Activated T-helper 17 cell treated with anti-CD3 and anti-CD28 coated beads, Interleukin-2, amount 50 U/mL, for 72 hours (primary cell): Measurements from ENCODE around the gene PLD6. TPM values are rescaled to one million over a fixed set of nuclear protein-coding genes. Genes with fewer than 3 reads are reported as not detected.

ENCODE experiments used
- ATAC-seq: fragments of 150-1000 bp; cut with Tn5 transposase; replicated peaks from 2 replicates; pipeline ENCODE4 v1.10.0; 2021; ENCODE audit warnings: mild to moderate bottlenecking, moderate library complexity
- H3K27ac Mint-ChIP-seq: one replicate; pipeline ENCODE4 v1.8.0; 2022; ENCODE audit warnings: mixed read lengths
- H3K27me3 Mint-ChIP-seq: one replicate; pipeline ENCODE4 v1.8.0; 2022; ENCODE audit warnings: mixed read lengths
- H3K36me3 Mint-ChIP-seq: one replicate; pipeline ENCODE4 v1.8.0; 2022; ENCODE audit warnings: low read depth, mild to moderate bottlenecking, mixed read lengths
- H3K4me1 Mint-ChIP-seq: one replicate; pipeline ENCODE4 v1.8.0; 2022; ENCODE audit warnings: mixed read lengths
- H3K4me3 Mint-ChIP-seq: one replicate; pipeline ENCODE4 v1.8.0; 2022; ENCODE audit warnings: mild to moderate bottlenecking, mixed read lengths
- H3K9me3 Mint-ChIP-seq: one replicate; pipeline ENCODE4 v1.8.0; 2022; ENCODE audit warnings: mixed read lengths
- total RNA-seq, 2 donors: library from RNA; stranded (reverse); gene quantifications; one replicate each; pipeline ENCODE4 v1.2.3, GENCODE V29; 2022

Gene PLD6
- total RNA-seq, 2 donors from 2014 or later = 20.6 to 24.5 TPM

DNA sequence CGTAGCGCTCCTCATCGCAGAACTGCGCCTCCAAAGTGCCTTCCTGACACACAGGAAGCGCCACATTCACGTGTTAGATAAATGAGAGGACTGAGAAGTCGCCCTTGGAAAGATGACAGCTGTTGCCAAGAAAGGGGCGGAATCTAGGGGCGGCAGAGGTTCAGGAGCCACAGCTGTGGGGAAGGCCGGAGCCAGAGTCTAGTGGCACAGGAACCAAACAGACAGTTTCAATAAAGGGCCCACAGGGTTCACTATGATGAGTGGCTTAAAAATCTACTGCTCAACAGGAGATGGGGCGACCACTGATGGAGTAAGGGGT is 26.1 kb upstream of the PLD6 start:
- Mint-ChIP-seq H3K9me3 (no peaks in the 10 kb centered on the region), H3K4me3 (no peak overlapping the region), H3K4me1 (peaks cover 13% of the 10 kb centered on the region), H3K27me3 (no peaks in the 10 kb centered on the region), H3K27ac (no peak overlapping the region), H3K36me3 (peaks cover 60% of the 10 kb centered on the region)
- no peak for ATAC-seq

DNA sequence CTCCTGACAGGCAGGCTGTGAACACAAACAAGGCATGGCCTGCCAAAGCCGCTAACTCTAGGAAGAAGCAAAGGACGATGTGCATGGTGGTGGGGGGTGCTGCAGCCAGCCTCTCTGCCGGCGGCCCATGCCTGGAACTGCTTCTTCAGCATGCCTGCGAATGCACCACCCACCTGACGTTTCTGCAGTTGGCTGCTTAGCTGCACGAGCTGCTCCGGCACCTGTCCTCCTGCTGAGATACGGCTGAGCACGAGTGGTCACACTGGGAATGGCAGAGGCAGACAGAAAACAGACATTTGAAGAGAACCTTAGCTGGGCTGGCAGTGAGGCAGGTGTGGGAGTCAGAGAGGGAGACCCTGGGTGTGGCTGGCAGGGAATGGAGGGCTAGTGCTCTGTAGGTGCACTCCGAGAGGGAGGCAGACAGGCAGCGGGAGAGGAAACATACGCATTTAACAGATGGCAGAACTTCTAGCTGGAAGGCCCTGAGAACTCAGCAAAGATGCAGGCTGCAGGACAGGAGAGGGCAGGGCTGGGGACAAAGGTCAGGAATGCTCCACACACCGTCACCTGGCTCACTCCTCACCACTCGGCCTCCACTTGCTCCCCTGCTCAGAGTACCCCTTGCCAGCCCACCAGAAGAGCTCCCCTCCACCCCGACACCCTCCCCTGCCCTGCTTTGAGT is 25.6 kb upstream of the PLD6 start:
- no peak overlapping the region for H3K4me3 Mint-ChIP-seq

DNA sequence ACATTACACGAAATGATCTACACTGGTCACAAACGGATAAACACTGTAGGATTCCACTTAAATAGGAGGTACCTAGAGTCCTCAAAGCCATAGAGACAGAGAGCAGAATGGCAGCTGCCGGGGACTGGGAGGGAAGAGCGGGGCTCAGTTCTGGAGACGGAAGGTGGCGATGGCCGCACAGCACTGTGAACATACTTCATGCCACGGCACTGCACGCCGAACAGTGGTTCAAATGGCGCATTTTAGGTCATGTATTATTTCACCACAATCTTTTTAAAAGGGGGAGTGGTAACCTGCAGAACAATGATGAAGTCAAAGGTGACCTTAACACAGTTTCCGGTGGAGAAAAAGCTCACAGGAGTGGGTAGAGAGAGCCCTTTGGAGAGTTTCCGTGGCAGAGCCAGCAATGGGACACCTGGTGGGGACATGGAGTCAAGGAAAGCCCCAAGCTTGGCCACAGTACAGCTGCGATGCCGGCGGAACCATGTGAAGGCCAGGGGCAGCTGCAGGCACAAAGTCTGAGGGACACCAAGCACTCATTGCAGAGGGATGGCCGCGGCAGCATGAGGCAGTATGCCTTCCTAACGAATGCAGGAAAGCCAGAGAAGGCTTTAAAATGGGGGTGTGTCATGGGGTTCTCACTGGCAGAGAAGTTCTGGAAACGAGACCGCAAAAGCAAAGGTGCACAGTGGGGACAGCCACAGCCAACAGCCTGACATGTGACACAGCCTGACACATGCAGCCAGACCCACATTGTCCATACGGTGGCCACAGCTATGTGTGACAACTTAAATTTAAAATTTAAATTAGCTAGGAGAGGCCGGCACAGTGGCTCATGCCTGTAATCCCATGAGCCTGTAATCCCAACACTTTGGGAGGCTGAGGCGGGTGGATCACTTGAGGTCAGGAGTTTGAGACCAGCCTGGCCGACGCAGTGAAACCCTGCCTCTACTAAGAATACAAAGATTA is 23.6 kb upstream of the PLD6 start:
- H3K9me3 Mint-ChIP-seq = no peaks in the 10 kb centered on the region
- ATAC-seq = no peak
- H3K36me3 Mint-ChIP-seq = peaks cover 82% of the 10 kb centered on the region
- H3K27me3 Mint-ChIP-seq = no peaks in the 10 kb centered on the region
- no peaks in the 10 kb centered on the region for H3K4me1 Mint-ChIP-seq
- H3K4me3 Mint-ChIP-seq = no peak overlapping the region
- H3K27ac Mint-ChIP-seq = no peak overlapping the region

More for the DNA sequence above, 25.6 kb upstream of the PLD6 start:
- Mint-ChIP-seq H3K36me3 (peaks cover 61% of the 10 kb centered on the region), H3K9me3 (no peaks in the 10 kb centered on the region), H3K4me1 (peaks cover 13% of the 10 kb centered on the region), H3K27me3 (no peaks in the 10 kb centered on the region), H3K27ac (no peak overlapping the region)
- ATAC-seq = no peak

DNA sequence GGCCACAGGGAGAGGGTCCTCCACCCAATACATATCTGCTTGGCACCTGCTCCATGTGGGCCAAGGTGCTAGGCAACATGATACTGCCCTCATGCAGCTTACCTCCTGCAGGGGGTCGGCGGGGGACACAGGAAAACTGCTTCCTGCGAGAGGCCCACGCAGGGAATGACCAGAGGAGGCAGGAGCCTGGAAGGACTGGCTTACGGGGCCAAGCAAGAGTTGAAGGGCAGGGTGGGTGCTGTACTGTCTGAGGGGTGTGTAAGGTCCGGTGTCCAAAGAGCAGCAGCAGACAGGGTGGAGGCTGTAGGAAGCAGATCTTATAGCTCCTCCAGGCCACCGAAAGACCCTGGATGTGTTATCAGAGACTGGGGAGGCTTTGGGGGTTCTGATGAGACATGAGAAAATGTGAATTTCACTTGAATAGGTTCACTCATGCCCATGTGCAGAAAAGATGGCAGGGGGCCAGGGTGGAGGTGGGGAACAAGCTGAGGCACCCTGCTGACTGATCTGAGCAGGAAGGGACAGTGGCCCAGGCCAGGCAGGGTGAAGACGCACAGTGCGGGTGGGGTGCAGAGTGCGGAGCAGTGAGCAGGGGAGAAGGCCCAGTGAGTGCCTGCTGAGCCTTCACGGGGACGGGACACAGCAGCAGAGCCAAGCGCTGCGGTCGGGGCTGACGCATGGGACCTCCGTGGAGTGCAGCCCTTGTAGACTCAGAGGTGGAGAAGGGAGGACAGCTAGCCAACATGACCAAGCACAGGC is 22.6 kb upstream of the PLD6 start:
- Mint-ChIP-seq H3K4me1 (no peaks in the 10 kb centered on the region), H3K27ac (no peak overlapping the region), H3K27me3 (no peaks in the 10 kb centered on the region), H3K9me3 (no peaks in the 10 kb centered on the region), H3K36me3 (peaks cover 92% of the 10 kb centered on the region), H3K4me3 (no peak overlapping the region)
- no peak for ATAC-seq

DNA sequence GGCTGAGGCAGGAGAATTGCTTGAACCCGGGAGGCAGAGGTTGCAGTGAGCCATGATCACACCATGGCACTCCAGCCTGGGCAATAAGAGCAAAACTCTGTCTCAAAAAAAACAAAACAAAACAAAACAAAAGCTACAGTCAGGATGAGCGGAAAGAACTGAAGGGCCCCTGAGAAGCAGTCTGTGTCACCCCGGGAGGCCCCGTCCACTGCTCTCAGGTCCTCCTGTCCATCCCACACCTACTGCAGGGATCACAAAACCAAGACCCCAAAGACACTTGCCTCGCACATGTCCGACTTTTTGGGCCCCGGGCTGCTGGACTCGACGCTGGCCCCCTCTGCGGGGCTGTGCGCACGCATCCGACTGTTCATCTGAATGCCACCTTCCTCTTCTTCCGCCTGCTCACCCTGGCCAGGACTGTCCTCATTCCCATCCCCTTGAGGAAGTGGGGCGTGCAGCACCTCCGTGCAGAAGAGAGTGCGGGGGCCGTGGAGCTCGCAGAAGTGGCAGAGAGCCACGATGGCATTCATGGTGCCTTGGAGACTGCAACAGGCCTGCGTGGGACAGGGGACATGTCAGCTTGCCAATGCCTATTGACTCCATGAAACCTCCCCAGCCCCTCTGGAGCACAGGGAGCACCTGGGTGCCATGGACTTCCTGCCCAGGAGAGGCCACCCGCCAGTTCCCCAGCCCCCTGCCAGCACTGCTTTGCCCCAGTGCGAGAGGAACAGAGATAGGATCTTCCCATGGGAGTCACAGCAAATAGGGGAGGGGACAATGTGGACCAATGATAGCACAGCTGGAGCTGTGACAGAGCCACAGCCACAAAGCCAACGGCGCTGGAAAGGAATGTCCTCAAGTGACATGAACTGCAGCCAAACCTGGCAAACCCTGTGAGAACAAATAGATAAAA is 21.7 kb upstream of the PLD6 start:
- Mint-ChIP-seq H3K4me1 (no peaks in the 10 kb centered on the region), H3K36me3 (peaks cover 100% of the 10 kb centered on the region), H3K9me3 (no peaks in the 10 kb centered on the region), H3K27ac (no peak overlapping the region), H3K4me3 (no peak overlapping the region), H3K27me3 (no peaks in the 10 kb centered on the region)
- no peak for ATAC-seq

DNA sequence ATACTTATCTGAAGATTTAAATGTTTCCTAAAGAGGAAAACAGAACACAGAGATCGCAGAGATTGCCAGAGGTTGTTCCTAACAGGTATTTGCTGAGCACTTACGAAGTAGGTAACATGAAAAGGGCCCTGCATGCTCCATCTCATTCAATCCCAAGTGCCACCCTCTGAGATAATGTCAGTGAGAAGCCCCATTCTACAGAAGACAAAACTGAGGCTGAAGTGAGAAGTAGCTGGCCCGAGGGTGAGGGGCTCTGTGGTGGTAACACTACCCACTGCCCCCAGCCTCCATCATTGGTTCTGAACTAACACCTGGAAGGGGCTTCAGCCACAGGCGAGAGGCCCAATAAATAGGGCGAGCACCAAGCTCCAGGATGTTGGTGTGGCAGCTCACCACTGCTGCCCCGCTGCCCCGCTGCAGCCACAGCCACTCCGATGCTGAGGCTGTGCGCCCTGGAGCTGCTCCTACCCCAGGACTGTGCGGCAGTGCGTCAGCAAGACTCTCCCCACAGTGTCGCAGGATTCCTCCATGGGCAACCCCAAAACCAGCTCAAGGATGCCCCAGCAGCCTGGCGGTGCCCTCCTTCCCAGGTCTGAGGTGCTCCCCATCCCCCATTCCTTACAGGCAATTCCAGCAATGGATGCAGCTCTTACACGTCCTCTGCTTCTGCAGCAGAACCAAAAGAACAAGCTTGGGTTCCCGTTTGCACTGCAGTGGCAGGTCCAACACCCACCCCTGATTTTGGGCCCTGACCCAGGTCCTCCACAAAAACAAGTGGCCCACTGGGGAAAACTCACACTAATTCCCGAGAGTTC is 20.5 kb upstream of the PLD6 start:
- Mint-ChIP-seq H3K36me3 (peaks cover 100% of the 10 kb centered on the region), H3K4me1 (no peaks in the 10 kb centered on the region), H3K27ac (no peak overlapping the region), H3K4me3 (no peak overlapping the region), H3K9me3 (no peaks in the 10 kb centered on the region), H3K27me3 (no peaks in the 10 kb centered on the region)
- no peak for ATAC-seq

DNA sequence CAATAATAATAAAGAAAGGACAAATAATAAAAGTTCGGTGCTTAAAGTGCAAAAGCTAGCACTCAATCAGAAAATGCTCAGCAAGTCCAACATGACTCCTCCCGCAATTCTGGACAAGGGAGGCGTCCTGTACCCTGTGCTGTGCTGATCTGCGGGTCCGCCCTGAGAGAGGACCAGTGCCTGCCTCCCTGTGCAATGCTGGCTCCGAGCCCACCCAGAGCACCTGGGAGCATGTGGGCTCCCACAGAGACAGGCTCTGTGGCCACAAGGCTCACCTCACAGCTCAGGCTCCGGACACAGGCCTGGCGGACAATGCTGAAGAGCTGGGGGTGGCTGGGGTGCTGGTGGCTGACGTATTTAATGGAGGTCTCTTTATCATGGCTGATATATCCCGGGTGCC is 19.8 kb upstream of the PLD6 start:
- ATAC-seq = no peak
- no peaks in the 10 kb centered on the region for H3K4me1 Mint-ChIP-seq
- no peaks in the 10 kb centered on the region for H3K9me3 Mint-ChIP-seq
- H3K4me3 Mint-ChIP-seq = no peak overlapping the region
- peaks cover 100% of the 10 kb centered on the region for H3K36me3 Mint-ChIP-seq
- H3K27me3 Mint-ChIP-seq = no peaks in the 10 kb centered on the region
- H3K27ac Mint-ChIP-seq = no peak overlapping the region

DNA sequence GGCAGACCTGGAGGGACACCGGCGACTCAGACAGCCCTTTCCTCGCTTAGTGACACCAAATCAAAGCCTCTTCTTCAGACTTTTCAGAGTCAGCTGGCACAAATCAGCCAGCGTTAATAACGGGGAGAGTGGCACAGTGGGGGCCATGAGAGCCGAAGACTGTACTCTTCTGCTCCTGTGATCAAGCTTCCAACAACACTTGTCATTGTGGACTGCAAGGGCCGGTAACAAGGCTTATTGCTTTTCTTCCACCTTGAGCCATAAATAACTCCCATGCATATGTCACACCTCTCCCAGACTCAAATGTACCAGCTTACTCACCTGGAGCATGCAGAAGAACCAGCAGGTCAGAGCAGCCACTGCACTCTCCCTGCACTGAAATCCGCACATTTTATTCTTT is 18.0 kb upstream of the PLD6 start:
- no peaks in the 10 kb centered on the region for H3K4me1 Mint-ChIP-seq
- no peaks in the 10 kb centered on the region for H3K27me3 Mint-ChIP-seq
- no peak overlapping the region for H3K27ac Mint-ChIP-seq
- no peak overlapping the region for H3K4me3 Mint-ChIP-seq
- H3K9me3 Mint-ChIP-seq = no peaks in the 10 kb centered on the region
- H3K36me3 Mint-ChIP-seq = peaks cover 100% of the 10 kb centered on the region
- ATAC-seq = no peak

DNA sequence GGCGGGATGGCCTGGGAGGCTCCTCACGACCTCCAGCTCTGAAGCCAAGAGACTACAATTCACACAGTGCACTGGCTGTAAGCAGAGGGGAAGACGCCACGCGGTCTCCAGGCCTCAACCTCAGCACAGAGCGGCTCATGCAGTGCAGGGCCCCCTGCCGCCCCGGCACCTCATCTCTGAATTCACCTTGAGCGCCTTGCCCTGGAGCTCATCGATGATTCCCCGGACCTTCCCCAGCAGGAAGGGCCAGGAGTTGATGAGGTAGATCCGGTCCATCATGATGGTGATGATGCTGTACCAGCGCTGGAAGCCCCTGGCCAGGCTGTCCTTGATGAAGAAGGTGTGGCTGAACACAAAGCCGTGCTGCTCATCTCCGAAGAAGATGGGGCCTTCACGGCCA is 17.6 kb upstream of the PLD6 start:
- Mint-ChIP-seq H3K27ac (no peak overlapping the region), H3K36me3 (peaks cover 100% of the 10 kb centered on the region), H3K9me3 (no peaks in the 10 kb centered on the region), H3K4me3 (no peak overlapping the region), H3K4me1 (no peaks in the 10 kb centered on the region), H3K27me3 (no peaks in the 10 kb centered on the region)
- ATAC-seq = no peak

DNA sequence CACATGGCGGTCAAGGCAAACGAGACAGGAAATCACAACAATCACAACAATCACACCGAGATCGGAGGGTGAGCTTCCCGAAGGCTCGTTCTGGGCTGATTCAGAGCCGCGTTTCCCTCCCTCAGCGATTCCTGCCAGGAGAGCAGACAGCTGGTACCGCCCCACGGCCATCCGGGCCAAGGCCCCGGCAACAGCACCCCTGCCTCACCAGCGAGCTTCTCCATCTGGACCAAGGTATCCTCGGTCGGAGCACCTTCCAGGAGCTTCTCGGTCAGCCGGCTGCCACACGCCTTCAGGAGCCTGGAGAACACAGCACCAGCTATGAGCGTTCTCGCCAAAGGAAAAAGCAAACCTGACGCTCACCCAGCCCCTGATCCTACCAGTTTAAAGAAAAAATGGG is 15.2 kb upstream of the PLD6 start:
- Mint-ChIP-seq H3K4me3 (no peak overlapping the region), H3K36me3 (peaks cover 99% of the 10 kb centered on the region), H3K27ac (no peak overlapping the region), H3K27me3 (no peaks in the 10 kb centered on the region), H3K9me3 (no peaks in the 10 kb centered on the region), H3K4me1 (no peaks in the 10 kb centered on the region)
- no peak for ATAC-seq

DNA sequence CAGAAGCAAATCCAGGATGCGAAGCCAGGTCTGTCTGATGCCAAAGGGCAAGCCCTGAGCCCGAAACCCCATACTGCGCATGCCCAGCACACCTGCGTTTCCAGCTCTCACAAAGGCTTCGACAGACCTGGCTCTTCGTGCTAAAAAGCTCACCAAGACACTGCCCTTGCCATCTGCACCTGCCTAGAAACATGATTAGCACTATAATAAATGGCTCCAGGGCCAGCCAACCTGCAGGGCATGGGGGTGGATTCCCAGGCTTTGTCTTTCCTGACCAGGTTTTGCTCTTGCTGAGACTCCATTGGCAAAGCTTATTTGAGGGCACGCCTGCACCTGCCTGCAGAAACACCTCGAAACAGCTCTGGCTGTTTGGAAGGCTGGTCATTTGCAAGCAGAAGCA is 14.4 kb upstream of the PLD6 start:
- peaks cover 99% of the 10 kb centered on the region for H3K36me3 Mint-ChIP-seq
- H3K4me3 Mint-ChIP-seq = no peak overlapping the region
- H3K4me1 Mint-ChIP-seq = no peaks in the 10 kb centered on the region
- no peak for ATAC-seq
- H3K9me3 Mint-ChIP-seq = no peaks in the 10 kb centered on the region
- no peak overlapping the region for H3K27ac Mint-ChIP-seq
- no peaks in the 10 kb centered on the region for H3K27me3 Mint-ChIP-seq

DNA sequence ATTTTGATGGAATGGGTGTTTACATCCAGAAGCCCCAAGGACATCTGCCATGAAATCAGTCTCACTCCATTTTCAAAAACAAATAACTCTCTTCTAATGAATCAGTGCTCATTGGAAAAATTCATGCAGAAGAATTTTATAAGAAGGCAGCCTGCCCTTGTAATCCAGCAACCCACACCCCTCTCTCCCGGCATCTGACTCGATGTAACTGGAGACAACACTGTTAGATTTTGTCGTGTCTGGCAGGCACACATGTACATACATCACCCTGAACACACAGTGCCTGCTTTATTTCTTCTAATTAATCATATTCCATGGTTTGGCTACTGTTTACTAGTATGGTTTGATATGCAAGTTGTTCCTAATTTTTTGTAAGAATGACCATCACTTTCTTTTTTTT is 11.9 kb upstream of the PLD6 start:
- H3K27ac Mint-ChIP-seq = peak overlapping the region; percentile 54
- H3K4me3 Mint-ChIP-seq = no peak overlapping the region
- no peaks in the 10 kb centered on the region for H3K4me1 Mint-ChIP-seq
- no peak for ATAC-seq
- H3K36me3 Mint-ChIP-seq = peaks cover 92% of the 10 kb centered on the region
- no peaks in the 10 kb centered on the region for H3K9me3 Mint-ChIP-seq
- no peaks in the 10 kb centered on the region for H3K27me3 Mint-ChIP-seq

DNA sequence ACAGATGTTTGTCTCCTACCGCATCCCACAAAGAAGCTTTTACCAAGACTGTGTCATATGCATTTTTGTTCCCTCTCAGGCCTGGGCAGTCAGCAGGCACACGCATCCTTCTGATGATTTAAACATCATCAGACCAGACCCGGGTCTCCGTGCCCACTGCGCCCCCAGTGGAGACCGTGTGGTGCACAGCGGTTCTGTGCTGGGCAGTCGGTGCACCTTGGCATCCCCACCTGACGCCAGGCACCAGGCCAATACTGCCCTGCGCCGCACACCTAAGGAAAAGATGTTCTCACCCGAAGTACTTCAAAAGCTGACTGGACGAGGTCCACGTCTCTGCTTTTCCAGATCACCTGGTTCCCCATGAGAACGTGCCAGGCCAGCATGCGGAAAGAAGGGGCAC is 10.6 kb upstream of the PLD6 start:
- Mint-ChIP-seq H3K4me1 (no peaks in the 10 kb centered on the region), H3K27ac (no peak overlapping the region), H3K36me3 (peaks cover 87% of the 10 kb centered on the region)

More for the DNA sequence above, 10.6 kb upstream of the PLD6 start:
- no peak overlapping the region for H3K4me3 Mint-ChIP-seq
- no peaks in the 10 kb centered on the region for H3K9me3 Mint-ChIP-seq
- no peaks in the 10 kb centered on the region for H3K27me3 Mint-ChIP-seq
- no peak for ATAC-seq
